AG10803 (cell line): ENCODE data around the gene SPOCK1.

Source experiments
- DNase-seq: peaks from one replicate; pipeline ENCODE4 v3.0.0; 2010; ENCODE audit warnings: low read depth
- H3K4me3 ChIP-seq: 2 replicates; pipeline ENCODE4 v1.5.1; 2011; ENCODE audit warnings: mild to moderate bottlenecking, low read length, control low read depth
- TF ChIP-seq, protein P1 (sequence below): conservative IDR thresholded peaks from 2 replicates; pipeline ENCODE4 v1.5.1; 2011; ENCODE audit warnings: mild to moderate bottlenecking, low read length, control low read depth, inconsistent platforms

Gene SPOCK1

DNA sequence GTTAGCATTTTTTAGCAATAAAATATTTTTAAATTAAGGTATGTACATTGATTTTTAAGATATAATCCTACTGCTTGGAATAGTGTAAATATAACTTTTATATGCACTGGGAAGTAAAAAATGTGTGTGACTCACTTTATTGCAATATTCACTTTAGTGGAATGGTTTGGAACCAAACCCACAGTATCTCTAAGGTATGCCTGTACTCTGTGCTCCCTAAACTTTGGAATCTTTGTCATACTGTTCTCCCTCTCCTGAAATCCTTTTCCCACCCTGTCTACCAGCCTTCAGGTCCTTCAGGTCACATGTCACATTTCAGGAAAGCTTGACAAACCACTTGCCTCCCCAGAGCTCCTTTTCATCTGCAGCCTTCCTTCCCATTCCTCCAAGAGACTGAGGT, 308.7 kb downstream of the SPOCK1 start:
- H3K4me3 ChIP-seq = no peak overlapping the region
- peak; percentile 81 for DNase-seq
- TF ChIP-seq, protein P1, sequence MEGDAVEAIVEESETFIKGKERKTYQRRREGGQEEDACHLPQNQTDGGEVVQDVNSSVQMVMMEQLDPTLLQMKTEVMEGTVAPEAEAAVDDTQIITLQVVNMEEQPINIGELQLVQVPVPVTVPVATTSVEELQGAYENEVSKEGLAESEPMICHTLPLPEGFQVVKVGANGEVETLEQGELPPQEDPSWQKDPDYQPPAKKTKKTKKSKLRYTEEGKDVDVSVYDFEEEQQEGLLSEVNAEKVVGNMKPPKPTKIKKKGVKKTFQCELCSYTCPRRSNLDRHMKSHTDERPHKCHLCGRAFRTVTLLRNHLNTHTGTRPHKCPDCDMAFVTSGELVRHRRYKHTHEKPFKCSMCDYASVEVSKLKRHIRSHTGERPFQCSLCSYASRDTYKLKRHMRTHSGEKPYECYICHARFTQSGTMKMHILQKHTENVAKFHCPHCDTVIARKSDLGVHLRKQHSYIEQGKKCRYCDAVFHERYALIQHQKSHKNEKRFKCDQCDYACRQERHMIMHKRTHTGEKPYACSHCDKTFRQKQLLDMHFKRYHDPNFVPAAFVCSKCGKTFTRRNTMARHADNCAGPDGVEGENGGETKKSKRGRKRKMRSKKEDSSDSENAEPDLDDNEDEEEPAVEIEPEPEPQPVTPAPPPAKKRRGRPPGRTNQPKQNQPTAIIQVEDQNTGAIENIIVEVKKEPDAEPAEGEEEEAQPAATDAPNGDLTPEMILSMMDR = no peak

DNA sequence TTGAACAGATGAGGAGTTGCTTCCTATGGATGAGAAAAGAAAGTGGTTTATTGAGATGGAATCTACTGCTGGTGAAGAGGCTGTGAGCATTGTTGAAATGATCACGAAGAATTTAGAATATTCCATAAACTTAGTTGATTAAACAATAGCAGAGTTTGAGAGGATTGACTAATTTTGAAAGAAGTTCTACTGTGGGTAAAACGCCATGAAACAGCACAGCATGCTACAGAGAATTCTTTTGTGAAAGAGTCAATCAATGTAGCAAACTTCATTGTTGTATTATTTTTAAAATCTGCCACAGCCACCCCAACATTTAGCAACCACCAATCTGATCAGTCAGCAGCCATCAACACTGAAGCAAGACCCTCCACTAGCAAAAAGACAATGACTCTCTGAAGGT, 309.1 kb downstream of the SPOCK1 start:
- TF ChIP-seq, protein P1 = no peak
- H3K4me3 ChIP-seq = no peak overlapping the region
- peak; percentile 73 for DNase-seq

- H3K4me3 ChIP-seq = no peak overlapping the region
- DNase-seq = no peak
- TF ChIP-seq, protein P1 = no peak
These were observed 310.6 kb downstream of the SPOCK1 start for GRCh38 chr5:137188566-137188965.

DNA sequence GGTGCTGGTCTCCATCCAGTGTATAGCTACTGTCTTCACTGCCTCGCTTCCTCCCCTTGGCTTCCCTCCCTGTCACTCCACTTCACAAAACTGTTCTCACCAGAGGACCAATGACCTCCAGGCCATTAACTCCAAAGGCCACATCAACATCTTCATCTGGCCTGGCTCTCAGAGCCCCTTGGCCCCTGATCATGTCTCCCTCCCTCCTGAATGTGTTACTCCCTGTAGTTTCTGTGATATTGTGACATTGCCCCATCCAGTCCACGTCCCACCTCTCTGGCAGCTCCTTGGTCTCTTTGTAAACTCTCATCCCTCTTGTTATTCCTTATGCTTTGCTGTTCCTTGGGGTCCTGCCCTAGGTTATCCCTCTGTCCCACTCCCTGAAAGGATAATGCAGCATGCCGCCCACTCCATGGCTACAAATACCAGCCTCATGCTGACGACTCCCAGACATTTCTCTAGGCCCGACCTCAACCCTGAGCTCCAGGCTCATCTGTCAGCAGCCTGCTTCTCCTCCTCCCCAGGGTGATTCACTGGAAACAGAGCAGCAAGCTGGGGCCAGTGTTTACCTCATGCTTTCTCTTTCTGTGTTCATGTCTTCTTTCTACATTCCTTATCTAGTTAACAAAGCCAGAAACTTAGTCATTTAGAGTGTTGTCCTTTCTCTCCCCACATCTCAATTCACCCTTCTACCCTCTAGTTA, 312.2 kb downstream of the SPOCK1 start:
- peak; percentile 89 for DNase-seq

DNA sequence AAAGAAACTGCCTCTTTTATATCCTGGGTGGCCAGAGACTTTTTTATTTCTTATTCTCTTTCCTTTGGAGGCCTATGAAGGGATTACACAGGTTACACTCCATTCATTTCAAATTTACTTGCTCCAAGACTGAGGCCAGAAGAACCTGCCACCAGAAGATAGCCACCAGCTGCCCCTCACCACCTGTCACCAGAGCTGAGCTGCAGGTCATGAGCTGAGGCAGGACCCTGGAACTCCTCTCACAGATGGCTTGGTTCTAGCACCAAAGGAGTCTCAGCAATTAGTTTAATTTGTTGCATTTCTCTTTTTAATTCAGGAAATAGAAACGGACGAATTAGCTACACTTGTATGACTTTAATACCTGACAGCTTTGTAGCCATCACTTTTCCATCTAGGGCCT, 313.9 kb downstream of the SPOCK1 start:
- DNase-seq = no peak

More for the DNA sequence above, 312.2 kb downstream of the SPOCK1 start:
- TF ChIP-seq, protein P1 = no peak
- H3K4me3 ChIP-seq = no peak overlapping the region

GRCh38 chr5:137184734-137185133, 314.4 kb downstream of the SPOCK1 start:
- TF ChIP-seq, protein P1 = no peak
- no peak for DNase-seq
- H3K4me3 ChIP-seq = no peak overlapping the region

More for the DNA sequence above, 313.9 kb downstream of the SPOCK1 start:
- H3K4me3 ChIP-seq = no peak overlapping the region
- TF ChIP-seq, protein P1 = no peak

DNA sequence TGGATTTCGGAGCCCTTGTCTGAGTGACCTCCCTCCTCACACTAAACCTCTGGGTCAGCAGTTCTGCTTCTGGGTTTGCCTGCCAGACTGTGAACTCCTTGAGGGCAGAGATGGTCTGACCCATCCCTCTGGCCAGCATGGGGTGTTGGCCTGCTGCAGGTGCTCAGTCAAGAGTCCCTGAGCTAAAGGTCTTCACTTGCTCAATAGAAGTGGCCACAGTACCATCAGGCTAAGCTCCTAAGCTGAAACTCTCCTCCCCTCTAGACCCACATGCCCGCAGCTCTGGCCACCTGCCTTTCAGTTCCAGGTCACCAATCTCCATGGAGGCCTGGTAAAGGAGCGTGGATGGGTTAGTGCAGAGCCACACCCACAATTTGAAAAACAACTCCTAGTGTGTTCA, 316.6 kb downstream of the SPOCK1 start:
- no peak overlapping the region for H3K4me3 ChIP-seq
- DNase-seq = no peak
- TF ChIP-seq, protein P1 = no peak
